Forelimb muscle (tissue), 1 donor: Measurements from ENCODE around the gene DAB1. TPM values are rescaled to one million over a fixed set of nuclear protein-coding genes. Genes with fewer than 3 reads are reported as not detected.

Experiments used
- DNase-seq: peaks from one replicate; pipeline ENCODE4 v3.0.0-alpha.2; 2013; ENCODE audit warnings: low read depth
- polyA plus RNA-seq: library from polyadenylated mRNA; unstranded; fragments of 120-200 nt; gene quantifications from one replicate; pipeline ENCODE4 v1.2.1, GENCODE V29; 2013; ENCODE audit not compliant: insufficient read length

DAB1 gene
- polyA plus RNA-seq, 1 donor, result 3.6 TPM

DNA sequence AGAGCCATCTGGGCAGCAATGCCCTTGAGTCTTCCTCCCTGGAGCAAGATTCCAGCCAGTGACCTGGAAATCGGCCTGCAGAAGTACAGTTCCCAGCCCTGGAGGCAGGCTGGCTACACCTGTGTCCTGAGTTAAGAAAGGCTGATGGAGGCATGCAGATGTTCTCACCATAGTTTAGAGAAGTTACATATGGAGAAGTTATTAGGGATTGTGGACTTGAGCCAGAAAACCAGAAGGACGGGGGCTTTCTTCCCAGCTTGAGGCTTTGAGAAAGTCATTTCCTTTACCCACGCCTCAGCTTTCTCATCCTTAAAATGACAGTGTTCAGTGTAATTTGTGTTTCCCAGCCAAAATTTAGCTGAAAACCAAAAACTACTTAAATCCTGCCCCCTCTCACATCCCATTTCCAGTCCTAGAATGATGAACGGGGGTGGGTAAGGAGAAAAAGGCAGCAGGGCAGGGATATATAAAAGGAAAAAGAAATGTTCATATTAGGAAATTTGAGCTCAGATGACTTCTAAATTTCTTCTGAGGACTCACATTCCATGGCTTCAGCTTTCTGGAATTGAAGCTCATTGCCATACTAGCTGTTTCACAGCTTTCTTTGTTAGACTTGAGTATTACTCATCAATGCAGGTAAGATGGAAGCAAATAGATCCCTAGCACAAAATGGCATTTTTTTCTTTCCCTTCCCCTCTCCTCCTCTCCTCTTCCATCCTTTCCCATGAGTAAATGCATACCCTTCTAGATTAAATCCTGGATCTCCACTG is 443.7 kb downstream of the DAB1 start:
- no peak for DNase-seq

DNA sequence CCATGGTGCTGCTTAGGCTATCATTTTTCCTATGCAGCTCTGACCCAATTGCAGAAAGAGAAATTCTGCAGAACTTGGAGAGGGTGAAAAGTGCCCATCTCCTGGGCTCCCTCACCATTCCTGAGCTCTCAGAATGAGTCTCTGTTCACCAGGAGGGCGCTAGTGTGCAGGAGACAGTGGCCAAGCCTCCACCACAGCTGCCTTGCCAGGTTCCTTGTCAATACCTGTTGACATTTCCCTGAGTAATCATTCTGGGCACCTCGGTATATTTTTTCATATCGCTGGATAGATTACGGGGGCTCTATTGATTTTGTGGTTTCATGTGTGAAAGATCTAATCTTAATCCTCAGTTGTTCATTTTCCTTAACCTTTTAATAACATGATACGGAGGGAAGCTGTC is 445.0 kb downstream of the DAB1 start:
- DNase-seq, result no peak

DNA sequence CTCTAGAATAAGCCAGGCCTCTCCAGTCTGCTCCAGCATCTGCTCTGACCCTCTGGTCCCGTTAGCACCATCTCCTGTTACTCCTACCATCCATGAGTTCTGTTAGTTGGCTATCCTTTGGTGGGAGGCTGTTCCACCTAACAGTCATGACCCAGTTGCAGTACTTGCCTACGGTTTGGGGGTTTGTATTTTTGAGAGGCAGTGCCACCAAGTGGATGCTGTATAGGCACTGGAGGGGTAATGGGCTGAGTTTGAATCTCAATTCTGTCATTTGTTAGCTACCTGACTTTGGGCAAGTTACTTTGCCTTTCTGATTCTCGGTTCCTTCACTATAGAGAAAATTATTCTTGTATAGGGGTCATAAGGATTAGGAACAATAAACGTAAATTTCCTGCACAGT is 445.9 kb downstream of the DAB1 start:
- DNase-seq, result no peak

- no peak for DNase-seq
Measured at GRCh38 chr1:56975446-56975845, 448.4 kb downstream of the DAB1 start.

DNA sequence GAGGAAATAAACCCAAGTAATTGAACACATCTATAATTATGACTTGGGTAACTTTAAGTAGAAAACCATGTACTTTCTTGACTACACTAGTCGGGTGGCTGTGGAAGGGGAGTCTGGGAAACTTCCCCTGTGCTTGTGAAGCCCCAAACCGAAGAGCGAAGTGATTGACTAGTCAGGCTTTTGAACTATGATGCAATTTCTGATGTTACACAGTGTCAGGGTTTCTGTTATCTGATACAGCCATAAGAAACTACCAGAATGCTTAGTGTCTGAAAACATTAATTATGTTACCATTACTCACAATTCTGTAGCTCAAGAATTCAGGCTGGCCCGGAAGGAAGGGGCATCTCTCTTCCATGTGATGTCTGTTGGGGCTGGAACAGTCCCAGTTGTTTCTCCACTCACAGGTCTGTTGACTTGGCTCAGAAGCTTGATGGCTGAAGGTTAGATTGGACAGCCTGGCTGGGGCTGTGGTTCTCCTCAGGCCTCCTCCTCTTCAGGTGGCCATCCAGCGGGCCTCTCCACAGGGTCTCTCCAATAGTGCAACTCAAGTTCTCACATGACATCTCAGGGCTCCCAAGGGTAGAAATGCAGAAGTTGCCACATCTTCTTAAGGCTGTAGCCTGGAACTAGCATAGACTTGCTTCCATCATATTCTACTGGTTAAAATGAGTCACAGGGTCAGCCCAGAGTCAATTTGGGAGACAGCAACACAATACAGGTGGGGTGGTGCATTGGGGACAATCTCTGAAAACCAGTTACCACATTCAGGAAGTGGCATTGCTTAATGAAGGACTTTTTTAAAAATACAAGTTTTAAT is 449.7 kb downstream of the DAB1 start:
- DNase-seq, result no peak

DNA sequence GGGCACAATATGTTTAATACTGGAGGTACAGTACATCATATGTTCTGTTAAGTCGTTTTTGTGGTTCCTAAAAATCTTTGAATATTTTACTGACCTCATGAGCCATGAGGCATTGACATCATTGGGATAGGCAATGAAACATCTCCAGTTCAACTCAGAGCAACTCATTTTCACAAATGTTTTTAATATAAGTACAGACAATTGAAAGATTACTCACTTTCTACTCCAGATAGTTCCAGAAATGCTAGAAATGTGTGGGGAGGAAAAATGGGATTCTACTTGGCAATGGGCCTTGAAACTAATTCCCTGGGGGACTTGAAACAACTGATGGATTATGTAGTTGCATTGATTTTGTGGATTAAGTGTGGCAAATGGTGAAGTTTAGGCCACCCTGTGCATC is 450.9 kb downstream of the DAB1 start:
- no peak for DNase-seq

DNA sequence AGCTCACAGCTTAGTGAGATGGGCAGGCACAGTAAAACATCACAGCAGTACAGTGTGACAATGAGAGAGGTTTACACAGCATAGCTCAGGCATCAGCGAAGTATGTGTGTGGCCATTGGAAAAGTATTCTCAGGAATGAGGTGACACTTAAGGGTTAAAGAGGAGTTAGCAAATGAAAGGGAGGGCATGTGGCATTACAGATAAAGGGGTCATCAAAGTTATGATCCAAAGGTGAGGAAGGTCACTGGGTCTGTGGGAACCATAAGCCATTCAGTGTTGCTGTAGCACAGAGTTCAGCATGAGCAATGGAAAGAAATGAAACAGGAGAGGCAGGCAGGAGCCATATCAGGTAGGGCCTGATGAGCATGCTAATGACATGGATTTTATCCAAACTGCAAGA is 453.6 kb downstream of the DAB1 start:
- DNase-seq, result no peak

DNA sequence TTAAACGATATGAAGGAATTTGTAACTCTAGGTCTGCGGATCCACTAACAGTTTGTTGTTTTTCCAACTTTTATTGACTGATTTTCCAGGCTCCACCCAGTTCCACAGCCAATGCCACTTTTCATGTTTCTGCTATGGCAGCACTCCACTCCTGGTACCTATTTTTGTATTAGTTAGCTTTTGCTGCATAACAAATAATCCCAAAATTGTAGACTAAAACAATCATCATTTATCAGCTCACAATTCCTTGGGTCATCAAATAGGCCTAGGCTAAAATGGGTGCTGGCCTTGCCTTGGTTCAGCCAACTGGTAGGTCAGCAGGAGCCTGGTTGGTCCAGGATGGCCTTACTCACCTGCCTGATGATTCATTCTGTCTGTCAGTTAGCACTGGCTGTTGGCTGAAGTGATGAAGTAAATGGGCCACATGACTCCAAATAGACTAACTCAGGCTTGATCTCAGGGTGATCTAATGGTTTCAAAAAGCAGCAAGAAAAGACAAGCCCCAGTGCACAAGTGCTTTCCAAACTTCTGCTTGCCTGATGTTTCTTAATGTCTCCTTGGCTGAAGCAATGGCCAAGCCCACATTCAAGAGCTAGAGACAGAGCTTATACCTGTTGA is 454.9 kb downstream of the DAB1 start:
- no peak for DNase-seq

GRCh38 chr1:56967900-56968832 is 455.7 kb downstream of the DAB1 start:
- DNase-seq, result no peak

DNA sequence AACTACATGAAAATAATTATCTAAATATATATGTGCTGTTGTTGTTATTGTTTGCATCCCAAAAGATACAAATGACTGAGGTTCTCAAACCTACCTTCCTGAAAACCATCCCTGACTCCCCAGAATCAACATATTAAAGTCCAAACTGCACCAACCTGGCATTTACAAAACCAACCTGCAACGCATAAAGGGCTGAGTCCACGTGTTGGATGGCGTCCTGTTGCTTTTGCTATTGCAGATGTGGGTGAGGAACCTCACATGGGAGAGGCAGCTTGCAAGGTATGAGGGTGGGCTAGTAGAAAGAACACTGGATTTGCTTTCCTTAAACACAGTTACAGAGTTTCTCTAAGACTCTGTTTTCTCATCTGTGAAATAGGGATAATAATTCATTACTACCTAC is 456.5 kb downstream of the DAB1 start:
- DNase-seq, result no peak

GRCh38 chr1:56966698-56966999 is 457.2 kb downstream of the DAB1 start:
- no peak for DNase-seq

GRCh38 chr1:56965916-56966697 is 457.8 kb downstream of the DAB1 start, which contains the start of gene C8B:
Gene C8B, minus strand, starts transcription at chr1:56966015. Its CDS starts 67 bp downstream, at chr1:56965948.
- no peak for DNase-seq

DNA sequence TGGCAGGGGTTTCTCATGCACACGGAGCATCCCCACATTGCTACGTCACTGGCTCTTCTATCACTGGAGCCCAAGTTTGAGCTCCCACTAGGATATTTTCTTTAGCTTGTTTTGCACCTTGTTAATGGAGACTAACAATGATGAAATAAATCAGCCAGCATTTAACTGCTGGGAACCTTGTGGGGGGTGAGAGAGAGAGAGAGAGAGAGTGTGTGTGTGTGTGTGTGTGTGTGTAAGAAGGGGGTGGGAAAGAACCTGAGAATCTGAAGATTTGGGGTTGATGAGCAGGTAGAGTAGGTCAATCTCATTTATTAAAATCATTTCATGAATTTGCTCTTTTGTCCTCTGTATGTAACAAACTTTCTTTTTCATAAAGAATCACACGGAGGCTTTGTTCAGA is 458.7 kb downstream of the DAB1 start:
- DNase-seq, result no peak

DNA sequence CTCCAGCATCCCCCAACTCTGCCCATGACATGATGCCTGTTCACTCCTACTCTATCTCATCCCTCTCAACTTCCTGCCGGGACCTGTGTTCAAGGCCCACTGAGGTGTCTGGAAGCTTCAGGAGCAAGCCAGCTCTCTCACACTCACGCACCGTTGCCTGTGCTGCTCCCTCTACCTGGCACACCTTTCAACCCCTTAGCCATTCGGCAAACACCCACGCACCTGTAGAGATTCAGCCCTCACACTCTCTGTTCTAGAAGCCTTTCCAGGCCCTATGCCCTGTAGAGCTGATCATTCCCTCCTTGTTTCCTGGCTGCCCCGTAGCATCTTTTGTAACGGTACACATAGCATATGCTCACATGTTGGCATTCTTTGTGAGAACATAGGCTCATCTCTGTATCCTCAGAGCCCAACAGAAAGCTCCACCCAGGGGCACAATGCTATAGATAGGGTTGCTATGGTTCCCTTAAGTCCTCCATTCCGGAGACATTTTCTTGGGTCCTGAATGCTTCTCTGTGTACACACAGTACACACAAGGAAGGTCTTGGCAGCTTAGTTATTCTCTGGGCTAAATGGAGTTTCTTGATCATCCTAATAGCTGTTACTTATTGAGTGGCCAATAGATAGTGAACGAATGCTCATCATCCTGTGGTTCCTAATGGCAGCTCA is 459.4 kb downstream of the DAB1 start:
- no peak for DNase-seq

DNA sequence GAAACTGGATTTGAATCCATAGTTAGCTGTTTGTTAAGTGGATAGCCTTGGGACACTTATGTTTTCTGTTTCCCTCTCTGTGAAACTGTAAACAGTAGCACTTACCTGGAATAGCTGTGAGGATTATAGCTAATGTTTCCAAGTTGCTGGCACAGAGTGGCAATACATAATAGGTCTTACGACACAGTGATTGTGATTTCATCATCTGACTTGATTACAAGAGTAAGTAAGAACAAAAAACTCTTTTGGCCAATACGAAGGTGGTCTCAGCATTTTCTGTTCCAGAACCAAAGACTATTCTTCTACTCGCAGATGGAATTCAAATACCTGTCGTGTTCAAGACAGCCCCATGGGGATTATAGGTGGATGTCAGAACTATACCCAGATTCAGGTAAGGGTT is 460.2 kb downstream of the DAB1 start:
- no peak for DNase-seq

DNA sequence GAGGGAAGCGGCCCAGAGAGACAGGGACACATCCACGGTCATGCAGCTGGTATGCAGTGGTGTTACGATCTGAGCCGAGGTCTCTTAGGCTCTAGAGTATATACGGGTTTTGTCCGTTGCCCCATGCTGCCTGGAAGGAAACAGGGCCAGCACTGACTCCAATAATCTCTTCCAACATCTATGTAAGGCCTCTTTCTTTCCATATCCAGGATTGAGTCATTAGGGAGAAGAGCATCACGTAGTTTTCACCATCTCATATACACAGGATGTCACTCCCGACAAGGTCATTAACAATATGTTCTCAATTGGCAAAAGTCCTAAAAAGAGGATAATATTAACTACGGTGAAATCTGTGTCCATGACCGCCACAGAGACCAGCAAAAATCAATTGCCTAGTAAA is 462.4 kb downstream of the DAB1 start:
- DNase-seq, result no peak

GRCh38 chr1:56958526-56958925 is 465.3 kb downstream of the DAB1 start:
- DNase-seq, result no peak

DNA sequence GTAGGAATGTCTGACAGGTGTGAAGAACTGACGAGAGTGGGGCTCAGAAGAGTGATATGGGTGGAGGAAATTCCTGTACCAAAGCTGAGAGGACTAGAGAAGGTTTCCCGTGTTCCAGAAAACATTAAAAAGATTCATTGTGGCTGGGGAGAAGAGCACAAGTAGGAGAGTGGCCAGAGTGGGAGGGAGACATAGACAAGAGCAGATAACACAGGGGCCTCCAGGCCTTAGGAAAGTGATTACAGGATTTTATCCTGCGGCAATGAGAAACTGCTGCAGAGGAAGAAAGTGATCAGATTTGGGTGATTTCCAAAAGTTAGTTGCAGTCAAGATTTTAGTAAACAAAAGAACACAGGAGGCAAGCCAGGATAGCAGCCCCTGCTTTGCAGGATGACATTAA is 465.9 kb downstream of the DAB1 start:
- DNase-seq, result no peak

DNA sequence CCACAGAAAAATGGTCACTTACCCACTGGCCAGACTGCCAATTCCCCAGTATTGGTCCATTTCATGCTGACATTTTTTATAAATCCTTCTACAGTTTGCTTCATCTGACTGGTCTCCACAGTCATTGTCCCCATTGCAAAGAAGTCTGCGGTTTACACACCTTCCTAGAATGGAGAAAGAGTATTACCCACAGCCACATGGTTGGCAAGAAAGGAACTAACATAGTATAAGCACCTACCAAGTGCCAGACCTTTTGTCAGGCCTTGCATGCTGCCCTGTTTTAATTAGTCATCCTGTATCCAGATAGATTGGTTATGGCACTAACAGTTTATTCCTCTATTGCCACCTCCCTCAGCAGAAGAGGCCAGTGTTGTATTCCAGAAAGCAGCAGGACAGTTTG is 469.2 kb downstream of the DAB1 start:
- no peak for DNase-seq

GRCh38 chr1:56953386-56953785 is 470.5 kb downstream of the DAB1 start:
- DNase-seq, result no peak
